Measurements from ENCODE around the gene DNMBP. TPM values are rescaled to one million over a fixed set of nuclear protein-coding genes. Genes with fewer than 3 reads are reported as not detected.
A peak's percentile ranks its signal among the peaks of the same experiment; 100 is the strongest.

Gene DNMBP
- total RNA-seq, 2 experiments from 2014 or later = 5.2 to 6.0 TPM

GRCh38 chr10:99858849-99859248, 150.9 kb downstream of the DNMBP start:
- H3K9me3 Mint-ChIP-seq = no peaks in the 10 kb centered on the region
- POLR2A ChIA-PET = no interaction called here

DNA sequence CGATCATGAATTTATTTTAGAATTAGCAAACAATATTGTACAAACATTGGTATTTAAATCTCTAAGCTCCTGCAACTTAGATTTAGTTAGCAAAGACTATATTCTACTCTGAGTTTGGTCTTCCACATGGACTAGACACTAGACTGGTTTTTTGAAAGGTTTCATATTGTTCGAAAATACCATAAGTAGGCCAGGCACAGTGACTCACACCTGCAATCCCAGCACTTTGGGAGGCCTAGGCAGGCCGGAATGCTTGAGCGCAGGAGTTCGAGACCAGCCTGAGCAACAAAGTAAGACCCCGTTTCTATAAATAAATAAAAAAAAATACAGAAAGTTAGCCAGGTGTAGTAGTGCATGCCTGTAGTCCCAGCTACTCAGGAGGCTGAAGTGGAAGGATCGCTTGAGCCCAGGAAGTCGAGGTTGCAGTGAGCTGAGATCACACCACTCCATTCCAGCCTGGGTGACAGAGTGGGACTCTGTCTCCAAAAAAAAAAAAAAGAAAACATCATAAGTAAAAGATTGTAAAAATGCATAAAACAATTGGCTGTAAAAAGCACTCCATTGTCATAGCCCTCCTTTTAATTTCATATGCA, 154.2 kb downstream of the DNMBP start:
- DNase-seq (no peak), ATAC-seq (ENCODE audit: low read depth) (no peak)
- H3K4me1 Mint-ChIP-seq = no peaks in the 10 kb centered on the region
- H3K27ac Mint-ChIP-seq = no peak overlapping the region
- peaks cover 3% of the 10 kb centered on the region for H3K27me3 Mint-ChIP-seq
- no peak overlapping the region for H3K4me3 Mint-ChIP-seq
- POLR2A ChIA-PET = no interaction called here
- no peaks in the 10 kb centered on the region for H3K36me3 Mint-ChIP-seq
- no peaks in the 10 kb centered on the region for H3K9me3 Mint-ChIP-seq

More at GRCh38 chr10:99858849-99859248, 150.9 kb downstream of the DNMBP start:
- H3K36me3 Mint-ChIP-seq = no peaks in the 10 kb centered on the region
- ATAC-seq (ENCODE audit: low read depth) = no peak
- H3K27ac Mint-ChIP-seq = no peak overlapping the region
- peaks cover 13% of the 10 kb centered on the region for H3K27me3 Mint-ChIP-seq
- no peak overlapping the region for H3K4me3 Mint-ChIP-seq
- no peaks in the 10 kb centered on the region for H3K4me1 Mint-ChIP-seq
- DNase-seq = no peak

DNA sequence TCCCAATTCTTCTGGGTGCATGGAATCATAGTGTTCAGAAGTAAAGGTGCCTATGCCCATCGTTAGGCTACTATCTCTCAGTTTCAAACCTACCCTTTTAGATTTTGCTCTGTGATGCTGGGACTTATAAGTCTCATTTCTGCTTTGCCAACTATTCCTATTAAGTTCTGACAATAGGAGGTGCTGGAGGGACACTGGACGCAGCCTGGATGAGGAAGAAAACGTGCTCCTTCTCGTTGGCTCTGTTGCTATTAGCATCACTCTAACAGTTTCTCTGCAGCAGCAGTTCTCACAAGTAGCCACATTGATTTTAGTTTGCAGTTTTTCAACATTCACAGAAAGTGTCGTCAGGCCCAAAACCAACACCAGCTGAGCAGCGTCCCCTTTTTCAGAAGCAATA, 154.9 kb downstream of the DNMBP start:
- Mint-ChIP-seq H3K36me3 (no peaks in the 10 kb centered on the region), H3K4me1 (no peaks in the 10 kb centered on the region), H3K9me3 (no peaks in the 10 kb centered on the region), H3K27me3 (no peaks in the 10 kb centered on the region), H3K27ac (no peak overlapping the region), H3K4me3 (no peak overlapping the region)
- no peak for ATAC-seq (ENCODE audit: low read depth)
- POLR2A ChIA-PET = no interaction called here
- no peak for DNase-seq

- H3K4me1 Mint-ChIP-seq = no peaks in the 10 kb centered on the region
- H3K27ac Mint-ChIP-seq = no peak overlapping the region
- ATAC-seq (ENCODE audit: low read depth) (no peak), DNase-seq (no peak)
- POLR2A ChIA-PET = no interaction called here
- H3K36me3 Mint-ChIP-seq = no peaks in the 10 kb centered on the region
- no peak overlapping the region for H3K4me3 Mint-ChIP-seq
- H3K27me3 Mint-ChIP-seq = no peaks in the 10 kb centered on the region
- no peaks in the 10 kb centered on the region for H3K9me3 Mint-ChIP-seq
Measured at GRCh38 chr10:99853655-99854054, 156.1 kb downstream of the DNMBP start.

- no peak overlapping the region for H3K4me3 Mint-ChIP-seq
- H3K4me1 Mint-ChIP-seq = no peaks in the 10 kb centered on the region
- ATAC-seq (ENCODE audit: low read depth) = no peak
- no peaks in the 10 kb centered on the region for H3K9me3 Mint-ChIP-seq
- H3K27ac Mint-ChIP-seq = no peak overlapping the region
- H3K36me3 Mint-ChIP-seq = no peaks in the 10 kb centered on the region
- DNase-seq = no peak
- POLR2A ChIA-PET = no interaction called here
- no peaks in the 10 kb centered on the region for H3K27me3 Mint-ChIP-seq
Measured at GRCh38 chr10:99852481-99853213, 157.1 kb downstream of the DNMBP start.

GRCh38 chr10:99851825-99852224, 157.9 kb downstream of the DNMBP start:
- POLR2A ChIA-PET = no interaction called here
- Mint-ChIP-seq H3K4me3 (no peak overlapping the region), H3K9me3 (no peaks in the 10 kb centered on the region), H3K27me3 (no peaks in the 10 kb centered on the region), H3K36me3 (no peaks in the 10 kb centered on the region), H3K27ac (no peak overlapping the region), H3K4me1 (no peaks in the 10 kb centered on the region)
- no peak for ATAC-seq (ENCODE audit: low read depth)
- DNase-seq = no peak

DNA sequence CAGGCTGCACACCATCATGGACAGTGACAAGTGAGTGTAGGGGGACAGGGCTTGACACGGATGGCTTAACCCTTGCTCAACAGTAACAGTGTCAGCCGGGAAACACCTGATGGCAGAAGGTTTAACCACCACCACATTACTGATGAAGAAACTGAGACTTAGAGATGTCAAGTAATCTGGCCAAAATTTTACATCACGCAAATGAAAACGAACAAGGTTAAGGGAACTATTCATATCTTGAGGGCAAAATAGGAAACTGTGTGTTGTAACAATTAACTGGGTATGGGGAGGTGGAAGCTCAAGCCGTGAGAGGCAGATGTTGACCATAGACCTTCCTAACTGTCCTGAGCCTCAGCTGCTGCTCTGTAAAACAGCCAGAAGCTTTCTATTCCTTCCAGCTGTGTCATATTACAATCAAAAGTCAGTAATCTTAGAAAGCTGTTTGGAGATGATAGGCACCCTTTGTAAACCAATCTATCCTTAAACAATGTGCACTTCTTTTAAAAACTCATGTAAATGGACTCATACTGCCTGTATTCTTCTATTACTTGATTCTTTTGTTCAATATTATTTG, 158.9 kb downstream of the DNMBP start:
- peaks cover 3% of the 10 kb centered on the region for H3K4me1 Mint-ChIP-seq
- H3K9me3 Mint-ChIP-seq = no peaks in the 10 kb centered on the region
- POLR2A ChIA-PET = no interaction called here
- ATAC-seq (ENCODE audit: low read depth) (no peak), DNase-seq (no peak)
- H3K36me3 Mint-ChIP-seq = no peaks in the 10 kb centered on the region
- H3K4me3 Mint-ChIP-seq = no peak overlapping the region
- no peaks in the 10 kb centered on the region for H3K27me3 Mint-ChIP-seq
- no peak overlapping the region for H3K27ac Mint-ChIP-seq

DNA sequence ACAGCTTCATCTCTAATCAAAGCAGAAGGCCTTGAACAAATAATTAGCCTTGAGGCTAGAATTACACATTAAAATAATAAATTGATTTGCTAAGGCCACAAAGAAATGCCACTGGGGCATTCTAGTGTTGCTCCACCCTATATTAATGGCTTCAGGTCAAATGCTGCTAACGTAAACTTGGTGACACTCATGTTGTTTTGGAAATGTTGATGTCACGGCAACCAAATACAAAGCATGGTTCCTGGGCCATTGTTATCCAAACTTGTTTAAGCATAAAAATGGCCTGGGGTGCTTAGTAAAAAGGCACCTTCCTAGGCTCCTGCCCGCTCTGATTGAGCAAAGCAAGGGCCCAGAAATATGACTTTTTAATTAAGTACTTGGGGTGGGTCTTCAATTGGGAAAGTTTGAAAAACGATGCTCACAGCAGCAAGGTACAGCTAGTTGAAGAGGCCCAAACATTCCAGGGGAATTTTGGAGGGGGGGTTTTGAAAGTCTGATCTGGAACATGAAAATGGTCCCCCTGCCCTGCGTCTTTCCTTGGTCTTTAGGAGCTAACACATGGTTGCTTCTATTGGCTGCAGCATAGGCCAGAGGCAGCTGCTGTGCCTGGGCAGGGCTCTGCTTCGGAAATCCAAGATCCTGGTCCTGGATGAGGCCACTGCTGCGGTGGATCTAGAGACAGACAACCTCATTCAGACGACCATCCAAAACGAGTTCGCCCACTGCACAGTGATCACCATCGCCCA, 159.6 kb downstream of the DNMBP start:
- peaks cover 3% of the 10 kb centered on the region for H3K4me1 Mint-ChIP-seq
- ATAC-seq (ENCODE audit: low read depth) = no peak
- POLR2A ChIA-PET = no interaction called here

DNA sequence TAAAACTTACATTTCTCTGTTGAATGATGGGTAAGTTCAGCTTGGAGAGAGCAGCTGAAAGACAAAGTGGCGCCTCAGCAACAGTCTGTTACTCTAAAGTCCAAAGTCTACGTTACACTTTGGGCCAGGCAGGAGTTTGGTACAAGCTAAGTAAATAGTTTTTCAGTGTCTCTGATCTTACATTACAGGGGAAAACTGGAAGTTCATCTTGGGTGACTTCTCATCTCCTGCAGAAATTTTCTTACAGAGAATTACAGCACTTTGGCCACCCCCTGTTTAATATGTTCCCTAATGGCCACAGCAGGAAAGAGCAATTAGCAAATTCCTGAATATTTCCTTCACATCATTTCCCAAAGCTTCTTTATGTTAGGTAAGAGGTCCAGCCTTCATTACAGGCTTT, 160.2 kb downstream of the DNMBP start:
- no peak for ATAC-seq (ENCODE audit: low read depth)
- no peak overlapping the region for H3K4me3 Mint-ChIP-seq
- POLR2A ChIA-PET = no interaction called here
- peaks cover 3% of the 10 kb centered on the region for H3K4me1 Mint-ChIP-seq
- H3K27me3 Mint-ChIP-seq = no peaks in the 10 kb centered on the region
- no peak overlapping the region for H3K27ac Mint-ChIP-seq
- H3K9me3 Mint-ChIP-seq = no peaks in the 10 kb centered on the region
- no peaks in the 10 kb centered on the region for H3K36me3 Mint-ChIP-seq
- DNase-seq = no peak

More for the DNA sequence above, 159.6 kb downstream of the DNMBP start:
- Mint-ChIP-seq H3K4me3 (no peak overlapping the region), H3K27ac (no peak overlapping the region), H3K36me3 (no peaks in the 10 kb centered on the region), H3K9me3 (no peaks in the 10 kb centered on the region), H3K27me3 (no peaks in the 10 kb centered on the region)
- DNase-seq = no peak

DNA sequence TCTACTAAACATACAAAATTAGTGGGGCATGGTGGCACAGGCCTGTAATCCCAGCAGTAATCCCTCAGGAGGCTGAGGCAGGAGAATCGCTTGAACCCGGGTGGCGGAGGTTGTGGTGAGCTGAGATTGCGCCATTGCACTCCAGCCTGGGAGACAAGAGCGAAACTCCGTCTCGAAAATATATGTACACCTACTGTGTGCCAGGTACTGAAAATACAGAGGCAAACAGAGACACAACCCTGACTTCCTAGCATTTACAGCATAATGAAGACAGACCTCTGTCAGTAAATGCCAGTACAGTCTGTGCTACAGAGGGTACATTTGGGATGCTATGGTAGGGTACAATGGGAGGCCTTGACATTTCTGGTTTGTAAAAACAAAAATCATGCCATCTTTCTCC, 160.7 kb downstream of the DNMBP start:
- POLR2A ChIA-PET = no interaction called here

DNA sequence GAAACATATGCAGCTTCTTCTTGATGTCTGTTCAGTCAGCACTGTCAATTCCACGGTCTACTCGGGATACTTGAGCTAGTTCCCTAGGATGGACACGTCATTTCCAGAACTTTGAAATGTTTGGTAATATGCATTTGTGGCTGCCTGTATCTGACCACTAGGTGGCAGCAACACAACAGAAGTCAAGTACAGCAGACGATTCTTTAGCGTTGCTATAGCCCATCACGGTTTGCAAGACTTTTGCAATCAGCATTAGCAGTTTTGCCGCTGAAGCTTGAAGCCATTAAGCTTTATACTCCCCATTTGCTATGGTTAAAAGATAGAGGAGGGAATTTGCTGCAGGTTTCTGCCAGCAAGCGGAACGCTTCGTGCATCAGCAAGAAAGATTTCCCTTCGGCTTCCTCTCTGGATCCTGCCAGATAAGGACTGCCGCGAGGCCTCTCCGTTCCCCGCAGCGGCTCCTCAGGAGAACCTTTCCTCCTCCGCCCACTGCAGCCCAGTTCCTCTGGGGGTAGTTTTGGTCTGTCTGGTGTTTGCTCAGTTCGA, 163.8 kb downstream of the DNMBP start:
- no peaks in the 10 kb centered on the region for H3K9me3 Mint-ChIP-seq
- POLR2A ChIA-PET = no interaction called here
- peak overlapping the region; percentile 60 for H3K4me3 Mint-ChIP-seq
- DNase-seq = peak; percentile 52
- no peaks in the 10 kb centered on the region for H3K27me3 Mint-ChIP-seq
- H3K27ac Mint-ChIP-seq = no peak overlapping the region
- H3K36me3 Mint-ChIP-seq = no peaks in the 10 kb centered on the region
- peak; percentile 89 for ATAC-seq (ENCODE audit: low read depth)
- peaks cover 3% of the 10 kb centered on the region for H3K4me1 Mint-ChIP-seq

More for the DNA sequence above, 160.7 kb downstream of the DNMBP start:
- Mint-ChIP-seq H3K9me3 (no peaks in the 10 kb centered on the region), H3K4me1 (peaks cover 3% of the 10 kb centered on the region), H3K27ac (no peak overlapping the region), H3K36me3 (no peaks in the 10 kb centered on the region), H3K27me3 (no peaks in the 10 kb centered on the region), H3K4me3 (no peak overlapping the region)
- DNase-seq = no peak
- ATAC-seq (ENCODE audit: low read depth) = no peak

- H3K27me3 Mint-ChIP-seq = no peaks in the 10 kb centered on the region
- no peaks in the 10 kb centered on the region for H3K9me3 Mint-ChIP-seq
- POLR2A ChIA-PET = no interaction called here
- no peak for DNase-seq
- H3K4me1 Mint-ChIP-seq = peaks cover 3% of the 10 kb centered on the region
- H3K36me3 Mint-ChIP-seq = no peaks in the 10 kb centered on the region
- H3K27ac Mint-ChIP-seq = no peak overlapping the region
- no peak overlapping the region for H3K4me3 Mint-ChIP-seq
- no peak for ATAC-seq (ENCODE audit: low read depth)
Measured at GRCh38 chr10:99844433-99844955, 165.3 kb downstream of the DNMBP start.

GRCh38 chr10:99843310-99843709, 166.4 kb downstream of the DNMBP start:
- Mint-ChIP-seq H3K27me3 (no peaks in the 10 kb centered on the region), H3K9me3 (no peaks in the 10 kb centered on the region), H3K27ac (no peak overlapping the region)

More at GRCh38 chr10:99843310-99843709, 166.4 kb downstream of the DNMBP start:
- peaks cover 3% of the 10 kb centered on the region for H3K4me1 Mint-ChIP-seq
- ATAC-seq (ENCODE audit: low read depth) (no peak), DNase-seq (no peak)
- no peaks in the 10 kb centered on the region for H3K36me3 Mint-ChIP-seq
- H3K4me3 Mint-ChIP-seq = no peak overlapping the region
- POLR2A ChIA-PET = no interaction called here

Data from activated naive CD8-positive, alpha-beta T cell treated with anti-CD3 and anti-CD28 coated beads, Interleukin-2, amount 10 ng/mL, durations not matched to agents 7 days and 5 days (primary cell).